HEK293T (cell line): ENCODE results near the gene GRB14.

Experiments
- ARNT ChIP-seq: fragments of 450-650 bp; IDR thresholded peaks from 2 replicates; pipeline ENCODE4 v1.6.1; 2017; ENCODE audit warnings: mild to moderate bottlenecking
- BHLHE40 ChIP-seq: fragments of 450-650 bp; IDR thresholded peaks from 2 replicates; pipeline ENCODE4 v1.6.1; 2016; ENCODE audit warnings: mild to moderate bottlenecking, moderate library complexity, borderline replicate concordance
- ELF4 ChIP-seq: fragments of 450-650 bp; IDR thresholded peaks from 2 replicates; pipeline ENCODE4 v1.6.1; 2017; ENCODE audit warnings: antibody characterized with exemption
- FOXA1 ChIP-seq: fragments of 450-650 bp; IDR thresholded peaks from 2 replicates; pipeline ENCODE4 v1.6.1; 2016; ENCODE audit warnings: mild to moderate bottlenecking
- FOXK2 ChIP-seq: fragments of 450-650 bp; IDR thresholded peaks from 2 replicates; pipeline ENCODE4 v1.6.1; 2016; ENCODE audit warnings: mild to moderate bottlenecking
- FOXM1 ChIP-seq: fragments of 450-650 bp; IDR thresholded peaks from 2 replicates; pipeline ENCODE4 v1.6.1; 2017; ENCODE audit warnings: mild to moderate bottlenecking, borderline replicate concordance
- HDGF ChIP-seq: fragments of 450-650 bp; IDR thresholded peaks from 2 replicates; pipeline ENCODE4 v1.6.1; 2017; ENCODE audit warnings: antibody characterized with exemption, borderline replicate concordance
- L3MBTL2 ChIP-seq: fragments of 450-650 bp; conservative IDR thresholded peaks from 2 replicates; pipeline ENCODE4 v1.6.1; 2016; ENCODE audit warnings: mild to moderate bottlenecking
- NFRKB ChIP-seq: fragments of 450-650 bp; IDR thresholded peaks from 2 replicates; pipeline ENCODE4 v1.6.1; 2016; ENCODE audit warnings: mild to moderate bottlenecking, moderate library complexity
- SP1 ChIP-seq: fragments of 450-650 bp; IDR thresholded peaks from 2 replicates; pipeline ENCODE4 v1.6.1; 2017
- SUZ12 ChIP-seq: fragments of 450-650 bp; IDR thresholded peaks from 2 replicates; pipeline ENCODE4 v1.6.1; 2016; ENCODE audit warnings: mild to moderate bottlenecking
- TARDBP ChIP-seq: fragments of 450-650 bp; IDR thresholded peaks from 2 replicates; pipeline ENCODE4 v1.6.1; 2016
- ZNF384 ChIP-seq: fragments of 450-650 bp; IDR thresholded peaks from 2 replicates; pipeline ENCODE4 v1.6.1; 2016
- TF ChIP-seq, protein P1 (sequence below): fragments of 450-650 bp; IDR thresholded peaks from 2 replicates; pipeline ENCODE4 v1.6.1; 2016

DNA sequence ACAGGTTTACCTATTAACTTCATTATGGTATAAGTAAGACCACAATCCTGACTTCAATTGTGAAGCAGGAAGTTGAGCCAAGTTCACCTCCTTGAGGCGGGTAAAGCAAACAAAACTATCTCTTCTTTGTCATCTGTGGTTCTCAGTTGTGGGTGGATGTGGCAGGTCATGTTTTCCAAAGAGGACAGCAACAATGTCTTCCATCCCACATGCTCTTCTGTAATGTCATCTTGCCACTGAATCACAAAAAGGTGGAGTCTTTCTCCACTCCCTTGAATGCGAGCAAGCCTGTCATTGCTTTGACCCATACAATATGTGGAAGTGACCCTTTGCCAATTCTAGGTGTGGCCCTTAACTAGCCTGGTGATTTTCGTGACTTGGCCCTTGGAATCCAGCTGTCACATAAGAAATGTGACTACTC, 98.7 kb downstream of the GRB14 start:
- TF ChIP-seq ZNF384 (no peak), SP1 (no peak), FOXM1 (no peak), HDGF (no peak), BHLHE40 (no peak), FOXA1 (no peak), NFRKB (no peak), ELF4 (no peak), ARNT (no peak), TARDBP (no peak), L3MBTL2 (no peak), FOXK2 (no peak), SUZ12 (no peak)
- TF ChIP-seq, protein P1, sequence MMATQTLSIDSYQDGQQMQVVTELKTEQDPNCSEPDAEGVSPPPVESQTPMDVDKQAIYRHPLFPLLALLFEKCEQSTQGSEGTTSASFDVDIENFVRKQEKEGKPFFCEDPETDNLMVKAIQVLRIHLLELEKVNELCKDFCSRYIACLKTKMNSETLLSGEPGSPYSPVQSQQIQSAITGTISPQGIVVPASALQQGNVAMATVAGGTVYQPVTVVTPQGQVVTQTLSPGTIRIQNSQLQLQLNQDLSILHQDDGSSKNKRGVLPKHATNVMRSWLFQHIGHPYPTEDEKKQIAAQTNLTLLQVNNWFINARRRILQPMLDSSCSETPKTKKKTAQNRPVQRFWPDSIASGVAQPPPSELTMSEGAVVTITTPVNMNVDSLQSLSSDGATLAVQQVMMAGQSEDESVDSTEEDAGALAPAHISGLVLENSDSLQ, result no peak
